Limb (tissue), 2 donors: ENCODE results near the gene SLC12A3.
"Not testable (repeated sequence)": the region's sequence is repeated elsewhere in the genome, so short reads cannot be mapped to it uniquely, and the experiment has no call there.

Source experiments
- DNase-seq, 2 donors: peaks; one replicate each; pipeline ENCODE4 v3.0.0-alpha.2; 2016; ENCODE audit errors: extremely low spot score in 2 of 2

Gene SLC12A3

GRCh38 chr16:56918467-56919012 is 53.5 kb downstream of the SLC12A3 start:
- DNase-seq: no peak

GRCh38 chr16:56919099-56919800 is 54.2 kb downstream of the SLC12A3 start:
- DNase-seq: no peak

GRCh38 chr16:56921571-56921970 is 56.6 kb downstream of the SLC12A3 start:
- DNase-seq: no peak

- DNase-seq: no peak
These were observed 58.6 kb downstream of the SLC12A3 start for GRCh38 chr16:56923481-56924091.

GRCh38 chr16:56927471-56927870 is 62.5 kb downstream of the SLC12A3 start:
- DNase-seq: no peak

- no peak for DNase-seq
These were observed 64.6 kb downstream of the SLC12A3 start for GRCh38 chr16:56929639-56930038.

GRCh38 chr16:56930486-56931270 is 65.7 kb downstream of the SLC12A3 start:
- peak in 1 of 2 donors; percentile 48 for DNase-seq

GRCh38 chr16:56931271-56931891 is 66.4 kb downstream of the SLC12A3 start:
- peak in 1 of 2 donors; percentile 53 for DNase-seq

- DNase-seq: peak; percentile 97 to 99
These were observed 67.1 kb downstream of the SLC12A3 start, which contains the start of gene HERPUD1 for GRCh38 chr16:56931892-56932720. Gene HERPUD1, plus strand, starts transcription at chr16:56932142. Its CDS starts 103 bp downstream, at chr16:56932245.

- peak; percentile 34 to 67 for DNase-seq
These were observed 68.0 kb downstream of the SLC12A3 start for GRCh38 chr16:56932721-56933619.

GRCh38 chr16:56933828-56934598 is 69.0 kb downstream of the SLC12A3 start:
- no peak for DNase-seq

GRCh38 chr16:56934599-56935145 is 69.7 kb downstream of the SLC12A3 start:
- DNase-seq: not testable (repeated sequence)

- DNase-seq: no peak
These were observed 70.2 kb downstream of the SLC12A3 start for GRCh38 chr16:56935201-56935600.

GRCh38 chr16:56936491-56936890 is 71.5 kb downstream of the SLC12A3 start:
- DNase-seq: no peak

GRCh38 chr16:56936950-56937349 is 71.9 kb downstream of the SLC12A3 start:
- no peak for DNase-seq

GRCh38 chr16:56938664-56939513 is 73.9 kb downstream of the SLC12A3 start:
- DNase-seq: no peak

- DNase-seq: no peak
These were observed 74.8 kb downstream of the SLC12A3 start for GRCh38 chr16:56939801-56940200.

GRCh38 chr16:56941092-56941491 is 76.1 kb downstream of the SLC12A3 start:
- no peak for DNase-seq
